Hepatocyte (in vitro differentiated cells): ENCODE measurements around the gene MED4. TPM values are rescaled to one million over a fixed set of nuclear protein-coding genes. Genes with fewer than 3 reads are reported as not detected.

Source experiments
- DNase-seq: peaks from one replicate; pipeline ENCODE4 v3.0.0-alpha.2; 2016; ENCODE audit warnings: low spot score
- H2AFZ ChIP-seq: fragments of 200-600 bp; sonication (generic); 2 replicates; pipeline ENCODE4 v1.6.0; 2016; ENCODE audit warnings: antibody characterized with exemption, mild to moderate bottlenecking
- H3K27ac ChIP-seq: fragments of 200-600 bp; sonication (generic); 2 replicates; pipeline ENCODE4 v1.5.1; 2016; ENCODE audit warnings: mild to moderate bottlenecking
- H3K27me3 ChIP-seq: fragments of 200-600 bp; sonication (generic); 2 replicates; pipeline ENCODE4 v1.6.1; 2016
- H3K36me3 ChIP-seq: fragments of 200-600 bp; sonication (generic); replicated peaks from 2 replicates; pipeline ENCODE4 v1.5.1; 2016; ENCODE audit warnings: low read depth; ENCODE audit not compliant: insufficient read depth
- H3K4me1 ChIP-seq: fragments of 200-600 bp; sonication (generic); 2 replicates; pipeline ENCODE4 v1.5.1; 2016; ENCODE audit warnings: mild to moderate bottlenecking, moderate library complexity; ENCODE audit not compliant: insufficient read depth
- H3K4me2 ChIP-seq: fragments of 200-600 bp; sonication (generic); 2 replicates; pipeline ENCODE4 v1.6.0; 2016
- H3K4me3 ChIP-seq: fragments of 200-600 bp; sonication (generic); 2 replicates; pipeline ENCODE4 v1.5.1; 2016; ENCODE audit warnings: mild to moderate bottlenecking
- H3K79me2 ChIP-seq: fragments of 200-600 bp; sonication (generic); 2 replicates; pipeline ENCODE4 v1.6.0; 2017; ENCODE audit warnings: mild to moderate bottlenecking
- H3K9me2 ChIP-seq: fragments of 200-600 bp; sonication (generic); replicated peaks from 2 replicates; pipeline ENCODE4 v1.6.0; 2017; ENCODE audit warnings: mild to moderate bottlenecking; ENCODE audit not compliant: insufficient read depth
- H3K9me3 ChIP-seq: fragments of 200-600 bp; sonication (generic); 2 replicates; pipeline ENCODE4 v1.5.1; 2016; ENCODE audit warnings: low read depth, mild to moderate bottlenecking
- H4K20me1 ChIP-seq: fragments of 200-600 bp; sonication (generic); 2 replicates; pipeline ENCODE4 v1.6.0; 2016; ENCODE audit warnings: mild to moderate bottlenecking; ENCODE audit not compliant: insufficient read depth, poor library complexity, severe bottlenecking
- EZH2 ChIP-seq: fragments of 200-600 bp; sonication (generic); IDR thresholded peaks from 2 replicates; pipeline ENCODE4 v1.6.1; 2016; ENCODE audit warnings: antibody characterized with exemption, mild to moderate bottlenecking, borderline replicate concordance
- EZH2phosphoT487 ChIP-seq: fragments of 200-600 bp; sonication (generic); IDR thresholded peaks from one replicate; pipeline ENCODE4 v1.6.1; 2018; ENCODE audit warnings: antibody characterized with exemption, mild to moderate bottlenecking, low read depth, moderate library complexity; ENCODE audit not compliant: unreplicated experiment, severe bottlenecking
- WGBS: methylation state at CpG from one replicate; pipeline ENCODE4 v1.1.6; 2016; ENCODE audit warnings: low lambda C conversion rate; ENCODE audit errors: missing lambda C conversion rate; 5-methylcytosine and 5-hydroxymethylcytosine counted together
- polyA plus RNA-seq: library from polyadenylated mRNA; unstranded; fragments of >200 nt; fragmentation: Nextera tagmentation; extraction: Ambion mirVana; gene quantifications from 2 replicates; pipeline ENCODE4 v1.2.1, GENCODE V29; 2016
- small RNA-seq: library from RNA; depleted of rRNA; stranded (forward); fragments of <200 nt; gene quantifications from one replicate; pipeline ENCODE3, GENCODE V24; 2014
- total RNA-seq: library from RNA; depleted of rRNA; stranded (reverse); fragments of >200 nt; gene quantifications from 2 replicates; pipeline ENCODE4 v1.2.3, GENCODE V29; 2014
- TF ChIP-seq, protein P1 (sequence below): fragments of 200-600 bp; sonication (generic); IDR thresholded peaks from 2 replicates; pipeline ENCODE4 v1.5.1; 2016; ENCODE audit warnings: antibody characterized with exemption, mild to moderate bottlenecking; ENCODE audit not compliant: poor library complexity

MED4 gene
- total and polyA plus RNA-seq, 2 experiments from 2014 or later, result 37.4 to 63.4 TPM

DNA sequence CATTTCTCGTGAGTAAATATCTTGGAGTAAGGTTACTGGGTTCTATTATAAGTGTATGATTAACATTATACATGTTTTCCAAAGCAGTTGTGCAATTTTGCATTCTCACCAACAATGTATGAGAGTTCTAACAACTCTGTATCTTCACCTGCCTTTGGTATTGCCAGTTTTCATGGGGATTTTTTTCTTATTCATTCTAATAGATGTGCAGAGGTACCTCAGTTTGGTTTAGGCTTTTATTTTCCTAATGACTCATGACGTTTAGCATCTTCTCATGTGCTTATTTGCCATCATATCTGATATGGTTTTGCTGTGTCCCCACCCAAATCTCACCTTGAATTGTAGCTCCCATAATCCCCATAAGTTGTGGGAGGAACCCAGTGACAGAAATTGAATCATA, 65.0 kb downstream of the MED4 start:
- Histone ChIP-seq H3K27me3 (no peaks in the 10 kb centered on the region), H3K4me2 (no peak overlapping the region), H3K4me1 (no peaks in the 10 kb centered on the region), H3K27ac (no peak overlapping the region), H3K9me3 (peaks cover 4% of the 10 kb centered on the region), H3K36me3 (no peaks in the 10 kb centered on the region), H4K20me1 (no peaks in the 10 kb centered on the region), H3K79me2 (no peaks in the 10 kb centered on the region), H3K4me3 (no peak overlapping the region), H3K9me2 (no peaks in the 10 kb centered on the region), H2AFZ (no peak overlapping the region)
- TF ChIP-seq EZH2, result no peak
- TF ChIP-seq, protein P1, sequence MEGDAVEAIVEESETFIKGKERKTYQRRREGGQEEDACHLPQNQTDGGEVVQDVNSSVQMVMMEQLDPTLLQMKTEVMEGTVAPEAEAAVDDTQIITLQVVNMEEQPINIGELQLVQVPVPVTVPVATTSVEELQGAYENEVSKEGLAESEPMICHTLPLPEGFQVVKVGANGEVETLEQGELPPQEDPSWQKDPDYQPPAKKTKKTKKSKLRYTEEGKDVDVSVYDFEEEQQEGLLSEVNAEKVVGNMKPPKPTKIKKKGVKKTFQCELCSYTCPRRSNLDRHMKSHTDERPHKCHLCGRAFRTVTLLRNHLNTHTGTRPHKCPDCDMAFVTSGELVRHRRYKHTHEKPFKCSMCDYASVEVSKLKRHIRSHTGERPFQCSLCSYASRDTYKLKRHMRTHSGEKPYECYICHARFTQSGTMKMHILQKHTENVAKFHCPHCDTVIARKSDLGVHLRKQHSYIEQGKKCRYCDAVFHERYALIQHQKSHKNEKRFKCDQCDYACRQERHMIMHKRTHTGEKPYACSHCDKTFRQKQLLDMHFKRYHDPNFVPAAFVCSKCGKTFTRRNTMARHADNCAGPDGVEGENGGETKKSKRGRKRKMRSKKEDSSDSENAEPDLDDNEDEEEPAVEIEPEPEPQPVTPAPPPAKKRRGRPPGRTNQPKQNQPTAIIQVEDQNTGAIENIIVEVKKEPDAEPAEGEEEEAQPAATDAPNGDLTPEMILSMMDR, result no peak
- TF ChIP-seq EZH2phosphoT487, result no peak
- no peak for DNase-seq
- WGBS, result 100% methylated on average over 2 of the region's 2 CpGs

DNA sequence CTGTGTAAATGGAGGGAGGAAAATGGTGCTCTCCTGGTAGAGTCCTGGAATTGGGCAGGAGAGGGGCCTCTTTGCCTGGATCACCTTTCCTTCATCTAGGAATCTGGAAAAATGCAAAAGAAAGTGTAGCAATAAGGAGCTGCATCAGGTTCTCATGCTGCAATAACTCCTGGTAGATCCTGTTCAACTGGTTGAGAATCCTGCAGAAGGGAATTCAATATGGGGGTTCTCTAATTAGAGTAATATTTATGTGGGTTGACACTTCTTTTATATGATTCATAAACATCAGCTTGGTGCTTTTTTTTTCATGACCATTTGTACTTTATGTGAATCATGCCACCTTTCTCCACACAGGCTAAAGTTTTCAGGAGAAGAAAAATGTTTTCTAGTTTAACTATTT, 66.8 kb downstream of the MED4 start:
- Histone ChIP-seq H3K27me3 (no peaks in the 10 kb centered on the region), H3K79me2 (no peaks in the 10 kb centered on the region), H3K9me3 (peaks cover 4% of the 10 kb centered on the region), H3K4me1 (no peaks in the 10 kb centered on the region), H3K4me3 (no peak overlapping the region), H3K36me3 (no peaks in the 10 kb centered on the region), H2AFZ (no peak overlapping the region), H3K9me2 (no peaks in the 10 kb centered on the region), H3K27ac (no peak overlapping the region), H3K4me2 (no peak overlapping the region), H4K20me1 (no peaks in the 10 kb centered on the region)
- TF ChIP-seq EZH2phosphoT487, result no peak
- no peak for TF ChIP-seq EZH2
- TF ChIP-seq, protein P1, result no peak
- DNase-seq, result no peak

Small RNAs within 50 kb of the gene (small RNA-seq; reads per million reads assigned to genes)
- not detected for gene POLR2KP2

Other genes starting within 250 kb of the MED4 start
- gene SUCLA2, start 93.8 kb downstream of the MED4 start, total RNA-seq, result 56.9 and 60.6 TPM in 2 replicates
- gene SUCLA2, start 93.8 kb downstream of the MED4 start, polyA plus RNA-seq, result 53.0 and 60.6 TPM in 2 replicates
- 16.6 and 16.8 TPM in 2 replicates for gene NUDT15, start 57.4 kb downstream of the MED4 start, total RNA-seq
- 13.7 and 17.7 TPM in 2 replicates for gene NUDT15, start 57.4 kb downstream of the MED4 start, polyA plus RNA-seq
- 438 and 449 TPM in 2 replicates for gene ITM2B, start 138.1 kb upstream of the MED4 start, total RNA-seq
- 572 and 588 TPM in 2 replicates for gene ITM2B, start 138.1 kb upstream of the MED4 start, polyA plus RNA-seq
- gene RB1, start 208.6 kb upstream of the MED4 start, total RNA-seq, result 41.0 and 45.1 TPM in 2 replicates
- 17.5 and 18.2 TPM in 2 replicates for gene RB1, start 208.6 kb upstream of the MED4 start, polyA plus RNA-seq